ENCODE measurements around the gene AFTPH.

DNA sequence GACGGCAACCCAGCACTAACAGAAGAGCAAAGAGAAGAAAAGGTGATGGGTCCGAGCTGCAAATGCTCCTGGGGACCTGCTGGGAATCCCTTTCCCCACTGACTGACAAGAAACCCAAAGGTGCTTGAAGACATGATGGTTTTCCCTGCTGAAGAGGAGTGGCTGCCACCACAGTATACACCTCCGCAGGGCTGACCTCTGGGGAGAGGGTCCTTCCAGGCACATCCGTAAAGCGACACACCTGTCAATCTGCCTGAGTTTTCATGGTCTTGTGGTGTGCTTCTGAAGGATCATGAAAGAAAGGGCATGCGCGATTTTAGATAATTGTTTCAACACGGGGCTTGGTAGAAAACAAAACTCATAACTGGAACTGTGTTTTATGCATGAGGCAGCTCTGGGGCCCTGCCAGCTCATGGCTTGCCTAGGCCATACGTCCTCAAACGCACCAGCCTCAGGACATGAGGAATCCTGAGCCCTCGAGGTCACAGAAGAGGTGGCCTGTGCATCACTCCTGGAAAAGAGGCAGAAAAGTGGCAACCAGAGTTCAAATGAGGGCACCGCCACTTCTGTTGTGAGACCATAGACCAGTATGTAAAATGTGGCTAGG, 77.8 kb downstream of the AFTPH start:
- TF ChIP-seq, protein P1, sequence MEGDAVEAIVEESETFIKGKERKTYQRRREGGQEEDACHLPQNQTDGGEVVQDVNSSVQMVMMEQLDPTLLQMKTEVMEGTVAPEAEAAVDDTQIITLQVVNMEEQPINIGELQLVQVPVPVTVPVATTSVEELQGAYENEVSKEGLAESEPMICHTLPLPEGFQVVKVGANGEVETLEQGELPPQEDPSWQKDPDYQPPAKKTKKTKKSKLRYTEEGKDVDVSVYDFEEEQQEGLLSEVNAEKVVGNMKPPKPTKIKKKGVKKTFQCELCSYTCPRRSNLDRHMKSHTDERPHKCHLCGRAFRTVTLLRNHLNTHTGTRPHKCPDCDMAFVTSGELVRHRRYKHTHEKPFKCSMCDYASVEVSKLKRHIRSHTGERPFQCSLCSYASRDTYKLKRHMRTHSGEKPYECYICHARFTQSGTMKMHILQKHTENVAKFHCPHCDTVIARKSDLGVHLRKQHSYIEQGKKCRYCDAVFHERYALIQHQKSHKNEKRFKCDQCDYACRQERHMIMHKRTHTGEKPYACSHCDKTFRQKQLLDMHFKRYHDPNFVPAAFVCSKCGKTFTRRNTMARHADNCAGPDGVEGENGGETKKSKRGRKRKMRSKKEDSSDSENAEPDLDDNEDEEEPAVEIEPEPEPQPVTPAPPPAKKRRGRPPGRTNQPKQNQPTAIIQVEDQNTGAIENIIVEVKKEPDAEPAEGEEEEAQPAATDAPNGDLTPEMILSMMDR (IDR thresholded peaks at IDR 0.05; ENCODE audit: borderline replicate concordance, extremely low read depth, low read length, poor library complexity, severe bottlenecking), result no peak
- no peak for TF ChIP-seq EZH2 (IDR thresholded peaks at IDR 0.05; ENCODE audit: borderline replicate concordance, low read depth, low read length, severe bottlenecking)

All from DND-41 (cell line).